GM23338 (cell line): ENCODE results near the gene SKA1. TPM values are rescaled to one million over a fixed set of nuclear protein-coding genes. Genes with fewer than 3 reads are reported as not detected.

Experiments used
- ATAC-seq: fragments of 200-7000 bp; cut with Tn5 transposase; 3 replicates; pipeline ENCODE4 v1.9.1; 2020
- DNase-seq: peaks from one replicate; pipeline ENCODE4 v3.0.0-alpha.2; 2015; ENCODE audit warnings: low spot score
- H2AFZ ChIP-seq: fragments of 200-600 bp; sonication (generic); 2 replicates; pipeline ENCODE4 v1.8.0; 2016; ENCODE audit warnings: antibody characterized with exemption, mild to moderate bottlenecking, moderate library complexity
- H3F3A ChIP-seq: fragments of 200-600 bp; sonication (generic); replicated peaks from 2 replicates; pipeline ENCODE4 v1.8.0; 2017; ENCODE audit warnings: antibody characterized with exemption, mixed run types, low read depth
- H3K27ac ChIP-seq: fragments of 200-600 bp; sonication (generic); 2 replicates; pipeline ENCODE4 v1.6.1; 2016; ENCODE audit warnings: low read depth
- H3K27me3 ChIP-seq: fragments of 200-600 bp; sonication (generic); 2 replicates; pipeline ENCODE4 v1.8.0; 2016; ENCODE audit warnings: mild to moderate bottlenecking, mixed run types, moderate library complexity; ENCODE audit not compliant: insufficient read depth
- H3K36me3 ChIP-seq: fragments of 200-600 bp; sonication (generic); 2 replicates; pipeline ENCODE4 v1.8.0; 2016; ENCODE audit warnings: mild to moderate bottlenecking; ENCODE audit not compliant: insufficient read depth
- H3K4me1 ChIP-seq: fragments of 200-600 bp; sonication (generic); 2 replicates; pipeline ENCODE4 v1.8.0; 2016; ENCODE audit warnings: mild to moderate bottlenecking, moderate library complexity; ENCODE audit not compliant: insufficient read depth
- H3K4me2 ChIP-seq: fragments of 200-600 bp; sonication (generic); 2 replicates; pipeline ENCODE4 v1.7.1; 2017; ENCODE audit warnings: mixed run types
- H3K4me3 ChIP-seq: fragments of 200-600 bp; sonication (generic); 2 replicates; pipeline ENCODE4 v1.6.1; 2016; ENCODE audit warnings: mixed run types
- H3K79me2 ChIP-seq: fragments of 200-600 bp; sonication (generic); replicated peaks from 2 replicates; pipeline ENCODE4 v1.8.0; 2017; ENCODE audit warnings: mild to moderate bottlenecking; ENCODE audit not compliant: insufficient read depth
- H3K9me2 ChIP-seq: fragments of 200-600 bp; sonication (generic); 2 replicates; pipeline ENCODE4 v1.8.0; 2017; ENCODE audit not compliant: insufficient read depth
- H4K20me1 ChIP-seq: fragments of 200-600 bp; sonication (generic); replicated peaks from 2 replicates; pipeline ENCODE4 v1.8.0; 2017; ENCODE audit warnings: mild to moderate bottlenecking; ENCODE audit not compliant: insufficient read depth
- H3K27ac Mint-ChIP-seq: 2 replicates; pipeline ENCODE4 v1.8.0; 2020; ENCODE audit warnings: inconsistent platforms, mild to moderate bottlenecking, moderate library complexity, mixed read lengths
- H3K27me3 Mint-ChIP-seq: 3 replicates; pipeline ENCODE4 v1.8.0; 2022; ENCODE audit warnings: low read depth, mild to moderate bottlenecking, moderate library complexity, mixed read lengths, inconsistent platforms; ENCODE audit not compliant: insufficient read depth, poor library complexity
- H3K36me3 Mint-ChIP-seq: 3 replicates; pipeline ENCODE4 v1.8.0; 2021; ENCODE audit warnings: low read depth, mild to moderate bottlenecking, inconsistent platforms, moderate library complexity, mixed read lengths
- H3K4me1 Mint-ChIP-seq: 3 replicates; pipeline ENCODE4 v1.8.0; 2020; ENCODE audit warnings: mild to moderate bottlenecking, inconsistent platforms, mixed read lengths
- H3K4me3 Mint-ChIP-seq: 3 replicates; pipeline ENCODE4 v1.8.0; 2021; ENCODE audit warnings: moderate library complexity, mild to moderate bottlenecking, inconsistent platforms, mixed read lengths
- H3K9me3 Mint-ChIP-seq: 3 replicates; pipeline ENCODE4 v1.8.0; 2020; ENCODE audit warnings: moderate library complexity, mild to moderate bottlenecking, inconsistent platforms, mixed read lengths
- CREB1 ChIP-seq: fragments of 250-450 bp; sonication (Bioruptor Pico); IDR thresholded peaks from 2 replicates; pipeline ENCODE4 v1.5.0; 2020; ENCODE audit warnings: low read depth, mild to moderate bottlenecking, moderate library complexity
- EZH2 ChIP-seq: fragments of 200-600 bp; sonication (generic); IDR thresholded peaks from one replicate; pipeline ENCODE4 v1.8.0; 2017; ENCODE audit warnings: antibody characterized with exemption, mild to moderate bottlenecking, low read depth; ENCODE audit not compliant: unreplicated experiment
- EZH2phosphoT487 ChIP-seq: fragments of 200-600 bp; sonication (generic); IDR thresholded peaks from one replicate; pipeline ENCODE4 v1.8.1; 2018; ENCODE audit warnings: antibody characterized with exemption; ENCODE audit not compliant: unreplicated experiment
- JUNB ChIP-seq: IDR thresholded peaks from one replicate; pipeline ENCODE4 v1.6.1; 2016; ENCODE audit warnings: antibody characterized with exemption; ENCODE audit not compliant: unreplicated experiment
- NANOG ChIP-seq: IDR thresholded peaks from 2 replicates; pipeline ENCODE4 v1.6.1; 2016; ENCODE audit warnings: antibody characterized with exemption, borderline replicate concordance
- POLR2AphosphoS5 ChIP-seq: IDR thresholded peaks from 2 replicates; pipeline ENCODE4 v1.6.1; 2016; ENCODE audit warnings: antibody characterized with exemption, low read depth
- REST ChIP-seq: IDR thresholded peaks from one replicate; pipeline ENCODE4 v1.6.1; 2018; ENCODE audit warnings: antibody characterized with exemption; ENCODE audit not compliant: unreplicated experiment
- STAT1 ChIP-seq: IDR thresholded peaks from one replicate; pipeline ENCODE4 v1.6.1; 2016; ENCODE audit warnings: antibody characterized with exemption; ENCODE audit not compliant: unreplicated experiment
- ZNF114 ChIP-seq: fragments of 250-450 bp; sonication (Bioruptor Pico); IDR thresholded peaks from 2 replicates; pipeline ENCODE4 v1.5.0; 2020; ENCODE audit warnings: mild to moderate bottlenecking, moderate library complexity
- ZNF331 ChIP-seq: fragments of 250-450 bp; sonication (Bioruptor Pico); IDR thresholded peaks from 2 replicates; pipeline ENCODE4 v1.5.0; 2020; ENCODE audit warnings: low read depth, mild to moderate bottlenecking, moderate library complexity
- ZNF462 ChIP-seq: fragments of 250-450 bp; sonication (Bioruptor Pico); IDR thresholded peaks from 2 replicates; pipeline ENCODE4 v1.5.0; 2020; ENCODE audit warnings: mild to moderate bottlenecking, moderate library complexity
- polyA plus RNA-seq: library from polyadenylated mRNA; unstranded; fragments of >200 nt; fragmentation: Nextera tagmentation; extraction: Ambion mirVana; gene quantifications from 2 replicates; pipeline ENCODE4 v1.2.1, GENCODE V29; 2016
- total RNA-seq: library from RNA; depleted of rRNA; stranded (reverse); fragments of >200 nt; shearing (Covaris generic); gene quantifications from 2 replicates; pipeline ENCODE4 v1.2.3, GENCODE V29; 2014
- TF ChIP-seq, protein P1 (sequence below), 2 experiments: fragments of 200-600 bp in 1 of 2; sonication (generic) in 1 of 2; conservative IDR thresholded peaks; 2 replicates each; pipeline versions ENCODE4 v1.5.1 to v1.6.1; 2016 to 2017; ENCODE audit warnings: antibody characterized with exemption in 2 of 2, low read depth in 2 of 2, mild to moderate bottlenecking in 2 of 2, moderate library complexity in 1 of 2
- TF ChIP-seq, protein P2 (sequence below): IDR thresholded peaks from 2 replicates; pipeline ENCODE4 v1.6.1; 2016; ENCODE audit warnings: antibody characterized with exemption

SKA1 gene
- total and polyA plus RNA-seq, 2 experiments from 2014 or later: 14.2 to 25.1 TPM

- Histone ChIP-seq H3F3A (no peaks in the 10 kb centered on the region), H3K27ac (no peak overlapping the region), H2AFZ (no peak overlapping the region), H3K9me2 (no peaks in the 10 kb centered on the region), H3K4me2 (no peak overlapping the region), H3K4me1 (no peaks in the 10 kb centered on the region), H3K79me2 (no peaks in the 10 kb centered on the region), H3K27me3 (no peaks in the 10 kb centered on the region), H3K36me3 (no peaks in the 10 kb centered on the region; the same call in 1 of the 2 replicates), H3K4me3 (no peak overlapping the region), H4K20me1 (no peaks in the 10 kb centered on the region)
- Mint-ChIP-seq H3K27ac (no peak overlapping the region), H3K4me3 (no peak overlapping the region), H3K27me3 (peaks cover 2% of the 10 kb centered on the region), H3K4me1 (no peaks in the 10 kb centered on the region), H3K9me3 (peaks cover 28% of the 10 kb centered on the region), H3K36me3 (peaks cover 12% of the 10 kb centered on the region)
- TF ChIP-seq ZNF331 (CRISPR knock-in tag): no peak
- TF ChIP-seq STAT1: no peak
- no peak for TF ChIP-seq EZH2
- no peak for TF ChIP-seq CREB1 (CRISPR knock-in tag)
- no peak for TF ChIP-seq ZNF114 (CRISPR knock-in tag)
- TF ChIP-seq, protein P1, sequence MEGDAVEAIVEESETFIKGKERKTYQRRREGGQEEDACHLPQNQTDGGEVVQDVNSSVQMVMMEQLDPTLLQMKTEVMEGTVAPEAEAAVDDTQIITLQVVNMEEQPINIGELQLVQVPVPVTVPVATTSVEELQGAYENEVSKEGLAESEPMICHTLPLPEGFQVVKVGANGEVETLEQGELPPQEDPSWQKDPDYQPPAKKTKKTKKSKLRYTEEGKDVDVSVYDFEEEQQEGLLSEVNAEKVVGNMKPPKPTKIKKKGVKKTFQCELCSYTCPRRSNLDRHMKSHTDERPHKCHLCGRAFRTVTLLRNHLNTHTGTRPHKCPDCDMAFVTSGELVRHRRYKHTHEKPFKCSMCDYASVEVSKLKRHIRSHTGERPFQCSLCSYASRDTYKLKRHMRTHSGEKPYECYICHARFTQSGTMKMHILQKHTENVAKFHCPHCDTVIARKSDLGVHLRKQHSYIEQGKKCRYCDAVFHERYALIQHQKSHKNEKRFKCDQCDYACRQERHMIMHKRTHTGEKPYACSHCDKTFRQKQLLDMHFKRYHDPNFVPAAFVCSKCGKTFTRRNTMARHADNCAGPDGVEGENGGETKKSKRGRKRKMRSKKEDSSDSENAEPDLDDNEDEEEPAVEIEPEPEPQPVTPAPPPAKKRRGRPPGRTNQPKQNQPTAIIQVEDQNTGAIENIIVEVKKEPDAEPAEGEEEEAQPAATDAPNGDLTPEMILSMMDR (conservative IDR thresholded peaks at IDR 0.05; ENCODE audit: low read depth in 2 of 2): no peak
- no peak for TF ChIP-seq REST
- TF ChIP-seq ZNF462: no peak
- TF ChIP-seq, protein P2, sequence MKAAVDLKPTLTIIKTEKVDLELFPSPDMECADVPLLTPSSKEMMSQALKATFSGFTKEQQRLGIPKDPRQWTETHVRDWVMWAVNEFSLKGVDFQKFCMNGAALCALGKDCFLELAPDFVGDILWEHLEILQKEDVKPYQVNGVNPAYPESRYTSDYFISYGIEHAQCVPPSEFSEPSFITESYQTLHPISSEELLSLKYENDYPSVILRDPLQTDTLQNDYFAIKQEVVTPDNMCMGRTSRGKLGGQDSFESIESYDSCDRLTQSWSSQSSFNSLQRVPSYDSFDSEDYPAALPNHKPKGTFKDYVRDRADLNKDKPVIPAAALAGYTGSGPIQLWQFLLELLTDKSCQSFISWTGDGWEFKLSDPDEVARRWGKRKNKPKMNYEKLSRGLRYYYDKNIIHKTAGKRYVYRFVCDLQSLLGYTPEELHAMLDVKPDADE: no peak
- no peak for TF ChIP-seq JUNB
- no peak for TF ChIP-seq NANOG
- TF ChIP-seq EZH2phosphoT487: no peak
- TF ChIP-seq POLR2AphosphoS5: no peak
- no peak for DNase-seq
- no peak for ATAC-seq
Observed at GRCh38 chr18:50424877-50425690, 50.2 kb downstream of the SKA1 start.
